Upper lobe of left lung (tissue), 4 donors: ENCODE data around the gene TARS3.

Source experiments
- CTCF ChIP-seq, 6 experiments: fragments of 450-650 bp in 4 of 6; fragments of 200-600 bp in 2 of 6; sonication (generic) in 2 of 6; IDR thresholded peaks; one replicate each; pipeline ENCODE4 v1.5.1; 2016 to 2019; ENCODE audit warnings: antibody characterized with exemption in 6 of 6
- POLR2A ChIP-seq, 4 donors: fragments of 450-650 bp; IDR thresholded peaks; one replicate each; pipeline ENCODE4 v1.5.1; 2016 to 2017; ENCODE audit warnings: antibody characterized with exemption in 4 of 4, mild to moderate bottlenecking in 2 of 4

GRCh38 chr15:101642361-101642760 lies 81.9 kb downstream of the TARS3 start:
- TF ChIP-seq CTCF (IDR thresholded peaks at IDR 0.05) (no peak), POLR2A (IDR thresholded peaks at IDR 0.05) (no peak)
